K562 (cell line): ENCODE measurements around the gene TSC22D2. TPM values are rescaled to one million over a fixed set of nuclear protein-coding genes. Genes with fewer than 3 reads are reported as not detected.

Source experiments
- ATF1 ChIP-seq, 2 experiments: fragments of 450-650 bp in 1 of 2; IDR thresholded peaks; 2 replicates each; pipeline ENCODE4 v1.6.1; 2016; ENCODE audit warnings: missing compliant biosample characterization in 1 of 2, missing genetic modification characterization in 1 of 2
- DNMT1 ChIP-seq: fragments of 450-650 bp; IDR thresholded peaks from 2 replicates; pipeline ENCODE4 v1.6.1; 2016; ENCODE audit warnings: antibody characterized with exemption, mild to moderate bottlenecking
- FOXJ2 ChIP-seq: fragments of 200-800 bp; sonication (Bioruptor generic); IDR thresholded peaks from 2 replicates; pipeline ENCODE4 v1.6.1; 2016; ENCODE audit warnings: missing genetic modification characterization, missing compliant biosample characterization
- IRF2 ChIP-seq: sonication (generic); formaldehyde crosslinking; IDR thresholded peaks from 2 replicates; pipeline ENCODE4 v1.8.1; 2022; ENCODE audit warnings: mild to moderate bottlenecking, missing genetic modification reagents
- MAX ChIP-seq: sonication (generic); formaldehyde crosslinking; IDR thresholded peaks from 2 replicates; pipeline ENCODE4 v1.9.0; 2022; ENCODE audit warnings: mild to moderate bottlenecking, missing genetic modification reagents
- SRSF9 ChIP-seq: fragments of 200-400 bp; formaldehyde crosslinking; IDR thresholded peaks from 2 replicates; pipeline ENCODE4 v1.6.1; 2017; ENCODE audit warnings: low read depth, low read length, borderline replicate concordance
- ZBTB49 ChIP-seq: sonication (generic); formaldehyde crosslinking; IDR thresholded peaks from 2 replicates; pipeline ENCODE4 v1.8.0; 2022; ENCODE audit warnings: missing genetic modification reagents, mild to moderate bottlenecking, borderline replicate concordance
- ZEB2 ChIP-seq: fragments of 450-650 bp; IDR thresholded peaks from 2 replicates; pipeline ENCODE4 v1.6.1; 2016
- ZNF639 ChIP-seq, 2 experiments: fragments of 200-800 bp in 1 of 2; sonication (Bioruptor generic) in 1 of 2; sonication (generic) in 1 of 2; formaldehyde crosslinking in 1 of 2; IDR thresholded peaks in 1 of 2; conservative IDR thresholded peaks in 1 of 2; 2 replicates each; pipeline versions ENCODE4 v1.5.0 to v1.6.1; 2016 to 2020; ENCODE audit warnings: missing compliant biosample characterization in 1 of 2, missing genetic modification characterization in 1 of 2, missing genetic modification reagents in 1 of 2
- ZNF780A ChIP-seq: fragments of 250-450 bp; sonication (Bioruptor Pico); IDR thresholded peaks from 2 replicates; pipeline ENCODE4 v1.5.0; 2021; ENCODE audit warnings: mild to moderate bottlenecking
- polyA plus RNA-seq, 8 experiments: library from polyadenylated mRNA; depleted of rRNA in 4 of 8; stranded (reverse) in 5 of 8; unstranded in 3 of 8; fragments of >200 nt; fragmentation: Nextera tagmentation in 2 of 8; fragmentation: Illumina TruSeq in 1 of 8; extraction: Ambion mirVana in 2 of 8; extraction: Trizol in 1 of 8; gene quantifications; 2 replicates each; pipeline versions ENCODE4 v1.2.1 to v1.2.3, GENCODE V29; 2011 to 2014; ENCODE audit warnings: inconsistent platforms in 1 of 8, missing spikeins in 1 of 8
- total RNA-seq, 7 experiments: library from RNA; depleted of rRNA in 6 of 7; stranded (reverse); fragments of >200 nt in 6 of 7; fragmentation: Illumina TruSeq in 2 of 7; extraction: Trizol in 2 of 7; gene quantifications; 2 replicates each; pipeline versions ENCODE4 v1.2.1 to v1.2.3, GENCODE V29; 2011 to 2021; ENCODE audit warnings: low replicate concordance in 1 of 7
- TF ChIP-seq, protein P1 (sequence below): fragments of 450-650 bp; formaldehyde crosslinking; IDR thresholded peaks from 2 replicates; pipeline ENCODE4 v1.4.0; 2022; ENCODE audit warnings: missing genetic modification characterization
- TF ChIP-seq, protein P2 (sequence below): IDR thresholded peaks from 2 replicates; pipeline ENCODE4 v1.6.1; 2014; ENCODE audit warnings: antibody characterized with exemption
- TF ChIP-seq, protein P3 (sequence below): fragments of 250-450 bp; sonication (Bioruptor Pico); IDR thresholded peaks from 2 replicates; pipeline ENCODE4 v1.6.1; 2021; ENCODE audit warnings: mild to moderate bottlenecking

Gene TSC22D2
- total and polyA plus RNA-seq, 9 of the 15 experiments (the other 6 are each of a cell fraction or from before 2014, with no cell fraction given), result 5.5 to 44.0 (median 19.3) TPM

- TF ChIP-seq ZBTB49 (CRISPR knock-in tag) (no peak), ZNF639 (CRISPR knock-in tag; conservative IDR thresholded peaks at IDR 0.05 in 1 of 2, IDR thresholded peaks at IDR 0.05 in 1 of 2) (peak in 1 of 2 experiments; percentile 99; a peak in 2 of 4 replicates), ATF1 (CRISPR knock-in tag; IDR thresholded peaks at IDR 0.05) (no peak), ATF1 (tag; IDR thresholded peaks at IDR 0.05) (peak; percentile 98), IRF2 (CRISPR knock-in tag) (no peak), MAX (peak; percentile 44), FOXJ2 (tag) (no peak), SRSF9 (no peak), ZEB2 (no peak), DNMT1 (no peak), ZNF780A (CRISPR knock-in tag) (no peak)
- TF ChIP-seq, protein P1, sequence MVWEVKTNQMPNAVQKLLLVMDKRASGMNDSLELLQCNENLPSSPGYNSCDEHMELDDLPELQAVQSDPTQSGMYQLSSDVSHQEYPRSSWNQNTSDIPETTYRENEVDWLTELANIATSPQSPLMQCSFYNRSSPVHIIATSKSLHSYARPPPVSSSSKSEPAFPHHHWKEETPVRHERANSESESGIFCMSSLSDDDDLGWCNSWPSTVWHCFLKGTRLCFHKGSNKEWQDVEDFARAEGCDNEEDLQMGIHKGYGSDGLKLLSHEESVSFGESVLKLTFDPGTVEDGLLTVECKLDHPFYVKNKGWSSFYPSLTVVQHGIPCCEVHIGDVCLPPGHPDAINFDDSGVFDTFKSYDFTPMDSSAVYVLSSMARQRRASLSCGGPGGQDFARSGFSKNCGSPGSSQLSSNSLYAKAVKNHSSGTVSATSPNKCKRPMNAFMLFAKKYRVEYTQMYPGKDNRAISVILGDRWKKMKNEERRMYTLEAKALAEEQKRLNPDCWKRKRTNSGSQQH (CRISPR knock-in tag), result no peak
- TF ChIP-seq, protein P2, sequence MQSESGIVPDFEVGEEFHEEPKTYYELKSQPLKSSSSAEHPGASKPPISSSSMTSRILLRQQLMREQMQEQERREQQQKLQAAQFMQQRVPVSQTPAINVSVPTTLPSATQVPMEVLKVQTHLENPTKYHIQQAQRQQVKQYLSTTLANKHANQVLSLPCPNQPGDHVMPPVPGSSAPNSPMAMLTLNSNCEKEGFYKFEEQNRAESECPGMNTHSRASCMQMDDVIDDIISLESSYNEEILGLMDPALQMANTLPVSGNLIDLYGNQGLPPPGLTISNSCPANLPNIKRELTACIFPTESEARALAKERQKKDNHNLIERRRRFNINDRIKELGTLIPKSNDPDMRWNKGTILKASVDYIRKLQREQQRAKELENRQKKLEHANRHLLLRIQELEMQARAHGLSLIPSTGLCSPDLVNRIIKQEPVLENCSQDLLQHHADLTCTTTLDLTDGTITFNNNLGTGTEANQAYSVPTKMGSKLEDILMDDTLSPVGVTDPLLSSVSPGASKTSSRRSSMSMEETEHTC, result no peak
- TF ChIP-seq, protein P3, sequence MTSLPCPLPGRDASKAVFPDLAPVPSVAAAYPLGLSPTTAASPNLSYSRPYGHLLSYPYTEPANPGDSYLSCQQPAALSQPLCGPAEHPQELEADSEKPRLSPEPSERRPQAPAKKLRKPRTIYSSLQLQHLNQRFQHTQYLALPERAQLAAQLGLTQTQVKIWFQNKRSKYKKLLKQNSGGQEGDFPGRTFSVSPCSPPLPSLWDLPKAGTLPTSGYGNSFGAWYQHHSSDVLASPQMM, result no peak
These were observed at the start of gene TSC22D2 (continued) for GRCh38 chr3:150408221-150409124.
